GM19239 (cell line): ENCODE results near the gene UTP15.

Source experiments
- DNase-seq: peaks from one replicate; pipeline ENCODE4 v3.0.0; 2011; ENCODE audit warnings: low spot score; ENCODE audit not compliant: insufficient read length
- FAIRE-seq: peaks from 2 replicates; lab custom pipeline; 2011; peaks lifted over from hg19 to GRCh38; lab: Jason Lieb, UNC

UTP15 gene

GRCh38 chr5:73617510-73618279 is 52.2 kb downstream of the UTP15 start:
- FAIRE-seq (peak; percentile 68), DNase-seq (no peak)

GRCh38 chr5:73619606-73620333 is 54.2 kb downstream of the UTP15 start:
- DNase-seq: no peak
- FAIRE-seq: no peak

- DNase-seq (no peak), FAIRE-seq (no peak)
Measured at GRCh38 chr5:73620334-73620687, 54.8 kb downstream of the UTP15 start.

GRCh38 chr5:73623060-73623459 is 57.5 kb downstream of the UTP15 start:
- FAIRE-seq (no peak), DNase-seq (no peak)

GRCh38 chr5:73623901-73624404 is 58.4 kb downstream of the UTP15 start:
- DNase-seq (no peak), FAIRE-seq (no peak)

GRCh38 chr5:73624888-73625287 is 59.3 kb downstream of the UTP15 start:
- DNase-seq (no peak), FAIRE-seq (no peak)

- no peak for FAIRE-seq
- peak; percentile 12 for DNase-seq
Measured at GRCh38 chr5:73625372-73625943, 59.9 kb downstream of the UTP15 start.

GRCh38 chr5:73625944-73626811 is 60.6 kb downstream of the UTP15 start, which contains the start of gene ARHGEF28:
ARHGEF28 (plus strand) TSS chr5:73626196; CDS start chr5:73684852, 58,656 bp downstream.
- FAIRE-seq (no peak), DNase-seq (peak; percentile 46)

GRCh38 chr5:73626814-73627313 is 61.3 kb downstream of the UTP15 start:
- DNase-seq (no peak), FAIRE-seq (no peak)

GRCh38 chr5:73629456-73629855 is 63.9 kb downstream of the UTP15 start:
- FAIRE-seq: no peak
- no peak for DNase-seq

- DNase-seq: no peak
- FAIRE-seq: no peak
Measured at GRCh38 chr5:73630765-73631164, 65.2 kb downstream of the UTP15 start.

- no peak for DNase-seq
- FAIRE-seq: no peak
Measured at GRCh38 chr5:73631500-73631899, 66.0 kb downstream of the UTP15 start.
